HFF-Myc (cell line): ENCODE data around the gene EXOSC9.

ENCODE experiments used
- DNase-seq: peaks from one replicate; pipeline ENCODE4 v3.0.0-alpha.2; 2011; ENCODE audit warnings: low read depth; ENCODE audit errors: extremely low read depth
- H3K4me3 ChIP-seq: replicated peaks from 2 replicates; pipeline ENCODE4 v1.5.1; 2011; ENCODE audit warnings: low read depth, mild to moderate bottlenecking, control low read depth, low read length
- CTCF ChIP-seq: IDR thresholded peaks from 2 replicates; pipeline ENCODE4 v1.5.1; 2012; ENCODE audit warnings: mild to moderate bottlenecking, low read depth, low read length, control low read depth; ENCODE audit errors: missing control alignments

Gene EXOSC9

DNA sequence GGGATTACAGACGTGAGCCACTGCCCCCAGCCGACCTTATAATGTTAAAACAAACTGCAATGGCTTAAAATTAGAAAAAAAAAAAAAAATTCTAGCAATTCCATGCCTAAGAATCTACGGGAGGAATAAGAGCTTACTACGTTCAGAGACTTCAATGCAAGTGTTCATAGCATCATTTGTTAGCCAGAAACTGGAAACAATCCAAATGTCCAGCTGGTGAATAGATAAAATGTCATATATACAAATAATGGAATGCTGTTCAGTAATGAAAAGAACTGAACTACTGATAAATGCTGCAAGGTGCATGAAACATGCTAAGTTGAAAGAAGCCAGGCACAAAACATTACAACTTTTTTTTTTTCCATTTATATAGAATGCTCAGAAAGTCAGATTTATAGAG lies 5.3 kb downstream of the EXOSC9 start:
- H3K4me3 ChIP-seq = no peak overlapping the region
- DNase-seq = no peak
- no peak for TF ChIP-seq CTCF

DNA sequence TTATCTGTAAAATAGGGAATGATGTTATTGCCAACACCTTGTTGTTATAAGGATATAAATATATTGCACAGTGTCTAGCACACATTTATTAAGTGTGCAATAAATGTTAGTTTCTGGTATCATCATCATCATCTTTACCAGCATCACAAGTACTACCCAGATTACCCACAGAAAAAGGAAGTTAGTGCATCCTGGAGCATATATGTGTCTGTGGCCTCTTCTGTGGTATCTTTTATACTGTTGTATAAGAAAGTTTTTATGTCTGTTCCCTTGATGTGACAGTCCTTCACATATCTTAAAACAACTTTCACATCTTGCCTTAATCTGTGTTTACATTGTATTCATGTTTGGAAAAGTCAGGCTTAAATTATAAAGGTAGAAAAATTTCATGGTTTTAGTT lies 10.0 kb downstream of the EXOSC9 start:
- no peak for DNase-seq
- H3K4me3 ChIP-seq = no peak overlapping the region
- no peak for TF ChIP-seq CTCF

DNA sequence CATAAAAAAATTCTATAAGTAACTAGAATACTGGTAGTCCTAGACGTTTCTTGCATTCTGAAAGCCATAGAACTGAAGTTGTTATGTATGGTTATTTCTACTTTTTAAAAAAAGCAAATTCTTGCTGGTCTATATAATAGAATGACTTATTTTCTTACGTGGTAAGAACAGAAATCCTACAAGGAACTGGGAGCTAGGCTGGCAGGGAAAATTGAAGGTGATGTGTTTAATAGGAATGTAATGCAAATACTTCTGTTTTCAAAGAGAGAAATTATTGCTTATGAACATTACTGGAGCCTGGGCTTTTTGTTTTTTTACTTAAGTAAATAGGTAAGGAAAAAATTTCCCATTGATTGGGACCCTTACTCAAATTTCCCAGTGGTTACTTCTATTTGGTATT lies 13.6 kb downstream of the EXOSC9 start:
- DNase-seq = no peak
- no peak for TF ChIP-seq CTCF

GRCh38 chr4:121817006-121817405 lies 15.9 kb downstream of the EXOSC9 start:
- no peak for TF ChIP-seq CTCF
- H3K4me3 ChIP-seq = no peak overlapping the region
- DNase-seq = no peak

More for the DNA sequence above, 13.6 kb downstream of the EXOSC9 start:
- no peak overlapping the region for H3K4me3 ChIP-seq

- DNase-seq = no peak
- no peak for TF ChIP-seq CTCF
- no peak overlapping the region for H3K4me3 ChIP-seq
Observed at GRCh38 chr4:121817701-121818100, 16.6 kb downstream of the EXOSC9 start.

DNA sequence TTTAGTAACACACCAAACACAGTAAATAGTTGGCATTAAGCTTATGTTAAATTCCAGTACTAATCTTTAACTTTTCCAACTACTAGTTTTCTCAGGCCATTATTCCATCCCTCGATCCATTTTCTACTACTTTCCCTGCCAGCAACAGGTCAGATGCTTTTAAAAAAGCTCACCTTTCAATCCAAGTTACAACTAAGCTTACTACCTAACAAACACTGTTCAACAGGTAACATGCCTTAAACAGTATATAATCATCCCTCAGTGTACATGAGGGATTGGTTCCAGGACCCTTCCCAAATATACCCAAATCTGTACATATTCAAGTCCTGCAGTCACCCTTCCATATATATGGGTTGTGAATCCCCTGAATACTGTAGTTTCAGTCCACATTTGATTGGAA lies 17.1 kb downstream of the EXOSC9 start:
- H3K4me3 ChIP-seq = no peak overlapping the region
- TF ChIP-seq CTCF = no peak
- DNase-seq = no peak

DNA sequence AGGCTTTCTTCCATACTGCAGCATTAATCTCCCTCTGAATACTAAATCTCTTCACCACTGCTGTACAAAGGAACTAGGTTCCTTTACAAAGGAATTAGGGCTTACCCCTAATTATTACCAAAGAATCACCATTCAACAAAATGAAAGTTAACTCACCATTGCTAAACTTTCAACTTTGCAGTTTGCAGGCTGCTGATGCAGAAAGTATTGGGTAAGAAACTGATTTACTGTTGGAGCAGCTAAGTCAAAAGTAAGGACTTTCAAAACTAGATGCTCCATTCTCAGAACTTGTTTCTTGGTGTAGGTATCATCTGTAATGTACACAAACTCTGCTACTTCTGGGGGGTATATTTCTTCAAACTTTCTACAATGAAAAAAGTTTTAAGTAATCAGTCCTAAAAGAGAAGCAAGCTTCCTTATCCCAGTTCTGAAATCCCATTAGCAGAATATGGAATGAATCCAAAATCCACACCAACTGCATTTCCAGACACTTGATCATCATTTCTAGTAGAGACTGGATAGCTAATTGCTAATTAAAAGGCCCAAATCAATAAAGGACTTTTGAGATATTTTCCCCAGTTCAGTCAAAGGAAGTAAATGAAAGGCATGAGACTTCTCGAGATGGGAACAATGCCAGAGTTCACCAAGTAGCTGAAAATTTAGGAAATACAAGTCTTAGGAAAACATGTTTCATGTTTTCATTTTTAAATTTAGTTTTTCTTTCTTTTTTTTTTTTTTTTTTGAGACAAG lies 18.3 kb downstream of the EXOSC9 start:
- no peak for TF ChIP-seq CTCF
- no peak for DNase-seq
- no peak overlapping the region for H3K4me3 ChIP-seq
